Pulmonary artery endothelial cell (primary cell): ENCODE results near the gene KCNK6. TPM values are rescaled to one million over a fixed set of nuclear protein-coding genes. Genes with fewer than 3 reads are reported as not detected.

ENCODE experiments used
- DNase-seq: peaks from one replicate; pipeline ENCODE4 v3.0.0-alpha.2; 2011; ENCODE audit warnings: low read depth, low spot score
- total RNA-seq: library from RNA; depleted of rRNA; stranded (reverse); fragments of >200 nt; gene quantifications from 2 replicates; pipeline ENCODE4 v1.2.3, GENCODE V29; 2014

Gene KCNK6
- total RNA-seq, 1 donor from 2014 or later = 7.0 TPM

- no peak for DNase-seq
These were observed 20.6 kb upstream of the KCNK6 start for GRCh38 chr19:38298821-38299680.

- no peak for DNase-seq
These were observed 15.9 kb upstream of the KCNK6 start, which contains the start of gene C19orf33 for GRCh38 chr19:38303517-38304351. TSS of gene C19orf33 (plus strand) at chr19:38304251. CDS start at chr19:38304262, 11 bp downstream.

GRCh38 chr19:38304352-38304865 lies 15.2 kb upstream of the KCNK6 start:
- no peak for DNase-seq

- DNase-seq = peak; percentile 37
These were observed 14.7 kb upstream of the KCNK6 start for GRCh38 chr19:38304866-38305429.

GRCh38 chr19:38306236-38306635 lies 13.4 kb upstream of the KCNK6 start:
- DNase-seq = no peak

GRCh38 chr19:38307076-38307475 lies 12.6 kb upstream of the KCNK6 start:
- DNase-seq = no peak

GRCh38 chr19:38307597-38307996 lies 12.0 kb upstream of the KCNK6 start:
- no peak for DNase-seq

- DNase-seq = no peak
These were observed 11.5 kb upstream of the KCNK6 start for GRCh38 chr19:38308006-38308766.

GRCh38 chr19:38308926-38309614 lies 10.6 kb upstream of the KCNK6 start:
- DNase-seq = no peak

GRCh38 chr19:38309615-38310278 lies 9.9 kb upstream of the KCNK6 start:
- DNase-seq = no peak

GRCh38 chr19:38310279-38310670 lies 9.4 kb upstream of the KCNK6 start:
- no peak for DNase-seq

- DNase-seq = no peak
These were observed 8.7 kb upstream of the KCNK6 start for GRCh38 chr19:38310986-38311385.

GRCh38 chr19:38315657-38316476 lies 3.8 kb upstream of the KCNK6 start, which contains the start of gene YIF1B:
TSS of gene YIF1B (minus strand) at chr19:38315947. CDS start at chr19:38315917, 30 bp downstream.
- DNase-seq = peak; percentile 93

- DNase-seq = no peak
These were observed 3.1 kb upstream of the KCNK6 start for GRCh38 chr19:38316477-38317067.

- DNase-seq = no peak
These were observed 2.5 kb upstream of the KCNK6 start for GRCh38 chr19:38317104-38317612.

- DNase-seq = no peak
These were observed 985 bp upstream of the KCNK6 start for GRCh38 chr19:38318660-38319059.

- DNase-seq = no peak
These were observed 1.3 kb downstream of the KCNK6 start for GRCh38 chr19:38320969-38321339.

GRCh38 chr19:38321646-38322196 lies 2.1 kb downstream of the KCNK6 start:
- no peak for DNase-seq
